HFFc6 (cell line): Measurements from ENCODE around the gene ATF4. TPM values are rescaled to one million over a fixed set of nuclear protein-coding genes. Genes with fewer than 3 reads are reported as not detected.

Experiments used
- DNase-seq: peaks from one replicate; pipeline ENCODE4 v3.0.0-alpha.2; 2018
- H3K27ac Mint-ChIP-seq: 2 replicates; pipeline ENCODE4 v1.8.0; 2020; ENCODE audit warnings: mild to moderate bottlenecking, mixed read lengths
- H3K27me3 Mint-ChIP-seq: 2 replicates; pipeline ENCODE4 v1.8.0; 2021; ENCODE audit warnings: mild to moderate bottlenecking, moderate library complexity, mixed read lengths; ENCODE audit not compliant: insufficient read depth
- H3K36me3 Mint-ChIP-seq: 2 replicates; pipeline ENCODE4 v1.8.0; 2021; ENCODE audit warnings: low read depth, mixed read lengths
- H3K4me1 Mint-ChIP-seq: 2 replicates; pipeline ENCODE4 v1.8.0; 2020; ENCODE audit warnings: low read depth, mixed read lengths
- H3K4me3 Mint-ChIP-seq: 2 replicates; pipeline ENCODE4 v1.8.0; 2020; ENCODE audit warnings: mild to moderate bottlenecking, moderate library complexity, mixed read lengths
- H3K9me3 Mint-ChIP-seq: 2 replicates; pipeline ENCODE4 v1.8.0; 2020; ENCODE audit warnings: mild to moderate bottlenecking, mixed read lengths
- CTCF ChIP-seq: fragments of 200-600 bp; sonication (generic); IDR thresholded peaks from 2 replicates; pipeline ENCODE4 v1.5.0; 2021; ENCODE audit warnings: antibody characterized with exemption, mild to moderate bottlenecking
- total RNA-seq, 6 experiments: library from RNA; stranded (reverse); fragmentation: NEBNext Ultra II Directional; extraction: Animal tissue kit (Norgen Biotek cat#: 25700); gene quantifications; 2 replicates in 1 of 6; 3 replicates in 5 of 6; pipeline ENCODE4 v1.2.3, GENCODE V29; 2021

ATF4 gene
- total RNA-seq, 6 experiments from 2014 or later = 227 to 271 (median 249) TPM

- no peak for TF ChIP-seq CTCF
- Mint-ChIP-seq H3K27me3 (peaks cover 31% of the 10 kb centered on the region), H3K9me3 (no peaks in the 10 kb centered on the region), H3K27ac (no peak overlapping the region), H3K36me3 (no peaks in the 10 kb centered on the region), H3K4me1 (no peaks in the 10 kb centered on the region), H3K4me3 (no peak overlapping the region)
- no peak for DNase-seq
Observed at GRCh38 chr22:39553429-39553828, 33.1 kb downstream of the ATF4 start.

GRCh38 chr22:39554151-39554550, 33.8 kb downstream of the ATF4 start:
- H3K36me3 Mint-ChIP-seq = no peaks in the 10 kb centered on the region
- H3K27ac Mint-ChIP-seq = no peak overlapping the region
- H3K4me3 Mint-ChIP-seq = no peak overlapping the region
- peaks cover 36% of the 10 kb centered on the region for H3K27me3 Mint-ChIP-seq
- no peak for DNase-seq
- no peak for TF ChIP-seq CTCF
- H3K9me3 Mint-ChIP-seq = no peaks in the 10 kb centered on the region
- no peaks in the 10 kb centered on the region; the same call in 1 of the 2 replicates for H3K4me1 Mint-ChIP-seq

- no peaks in the 10 kb centered on the region for H3K9me3 Mint-ChIP-seq
- no peaks in the 10 kb centered on the region for H3K36me3 Mint-ChIP-seq
- peaks cover 37% of the 10 kb centered on the region for H3K27me3 Mint-ChIP-seq
- no peak for TF ChIP-seq CTCF
- no peaks in the 10 kb centered on the region; the same call in 1 of the 2 replicates for H3K4me1 Mint-ChIP-seq
- H3K27ac Mint-ChIP-seq = no peak overlapping the region
- DNase-seq = no peak
- no peak overlapping the region for H3K4me3 Mint-ChIP-seq
Observed at GRCh38 chr22:39556970-39557841, 36.8 kb downstream of the ATF4 start.

GRCh38 chr22:39558254-39558727, 37.9 kb downstream of the ATF4 start:
- no peak overlapping the region for H3K4me3 Mint-ChIP-seq
- H3K4me1 Mint-ChIP-seq = no peaks in the 10 kb centered on the region; the same call in 1 of the 2 replicates
- peaks cover 33% of the 10 kb centered on the region for H3K27me3 Mint-ChIP-seq
- no peaks in the 10 kb centered on the region for H3K36me3 Mint-ChIP-seq
- H3K9me3 Mint-ChIP-seq = no peaks in the 10 kb centered on the region
- TF ChIP-seq CTCF = no peak
- no peak for DNase-seq
- no peak overlapping the region for H3K27ac Mint-ChIP-seq

- DNase-seq = no peak
- peaks cover 33% of the 10 kb centered on the region for H3K27me3 Mint-ChIP-seq
- no peak overlapping the region for H3K27ac Mint-ChIP-seq
- no peaks in the 10 kb centered on the region for H3K36me3 Mint-ChIP-seq
- H3K9me3 Mint-ChIP-seq = no peaks in the 10 kb centered on the region
- no peaks in the 10 kb centered on the region; the same call in 1 of the 2 replicates for H3K4me1 Mint-ChIP-seq
- TF ChIP-seq CTCF = no peak
- H3K4me3 Mint-ChIP-seq = no peak overlapping the region
Observed at GRCh38 chr22:39558950-39559349, 38.6 kb downstream of the ATF4 start.
